ES-I3 (cell line): ENCODE data around the gene CD19.
A peak's percentile ranks its signal among the peaks of the same experiment; 100 is the strongest.
"Not testable (repeated sequence)": the region's sequence is repeated elsewhere in the genome, so short reads cannot be mapped to it uniquely, and the experiment has no call there.

Source experiments
- H3K36me3 ChIP-seq: 2 replicates; pipeline ENCODE4 v1.6.1; 2013; ENCODE audit warnings: mild to moderate bottlenecking, low read length, control low read depth, moderate library complexity; ENCODE audit not compliant: insufficient read depth
- H3K4me1 ChIP-seq: 2 replicates; pipeline ENCODE4 v1.6.1; 2013; ENCODE audit warnings: mild to moderate bottlenecking, control low read depth, low read length; ENCODE audit not compliant: insufficient read depth
- H3K9ac ChIP-seq: 2 replicates; pipeline ENCODE4 v1.6.1; 2013; ENCODE audit warnings: low read depth, mild to moderate bottlenecking, low read length, moderate library complexity
- H3K9me3 ChIP-seq: 2 replicates; pipeline ENCODE4 v1.6.1; 2013; ENCODE audit warnings: mild to moderate bottlenecking, low read length, moderate library complexity; ENCODE audit not compliant: control insufficient read depth, insufficient read depth

Gene CD19

GRCh38 chr16:28931801-28932225 lies at the start of gene CD19:
Gene CD19, plus strand, starts transcription at chr16:28931971. Its CDS starts 30 bp downstream, at chr16:28932001.
- no peak within 1 kb of the TSS for H3K9ac ChIP-seq
- H3K9me3 ChIP-seq = no peaks in the 10 kb centered on the region
- no peaks in the 10 kb centered on the region for H3K36me3 ChIP-seq
- no peaks in the 10 kb centered on the region for H3K4me1 ChIP-seq

- Histone ChIP-seq H3K9ac (peak overlapping the region; percentile 33), H3K36me3 (no peaks in the 10 kb centered on the region)
Measured at GRCh38 chr16:28882551-28883160, 49.1 kb upstream of the CD19 start.

GRCh38 chr16:28883221-28883996 lies 48.4 kb upstream of the CD19 start:
- no peaks in the 10 kb centered on the region for H3K36me3 ChIP-seq
- H3K9ac ChIP-seq = peak overlapping the region; percentile 33

More at GRCh38 chr16:28882551-28883160, 49.1 kb upstream of the CD19 start:
- Histone ChIP-seq H3K9me3 (no peaks in the 10 kb centered on the region), H3K4me1 (peaks cover 9% of the 10 kb centered on the region; the same call in 1 of the 2 replicates)

GRCh38 chr16:28884045-28884444 lies 47.7 kb upstream of the CD19 start:
- H3K36me3 ChIP-seq = no peaks in the 10 kb centered on the region
- no peaks in the 10 kb centered on the region for H3K9me3 ChIP-seq
- peaks cover 9% of the 10 kb centered on the region; the same call in 1 of the 2 replicates for H3K4me1 ChIP-seq
- H3K9ac ChIP-seq = no peak overlapping the region

More at GRCh38 chr16:28883221-28883996, 48.4 kb upstream of the CD19 start:
- no peaks in the 10 kb centered on the region for H3K9me3 ChIP-seq
- H3K4me1 ChIP-seq = peaks cover 9% of the 10 kb centered on the region; the same call in 1 of the 2 replicates

GRCh38 chr16:28886945-28887344 lies 44.8 kb upstream of the CD19 start:
- Histone ChIP-seq H3K9me3 (no peaks in the 10 kb centered on the region), H3K4me1 (peaks cover 9% of the 10 kb centered on the region; the same call in 1 of the 2 replicates), H3K9ac (no peak overlapping the region), H3K36me3 (no peaks in the 10 kb centered on the region)

GRCh38 chr16:28890355-28890754 lies 41.4 kb upstream of the CD19 start:
- not testable (repeated sequence) for H3K36me3 ChIP-seq, H3K4me1 ChIP-seq, H3K9me3 ChIP-seq, H3K9ac ChIP-seq

GRCh38 chr16:28891964-28892890 lies 39.5 kb upstream of the CD19 start:
- H3K4me1 ChIP-seq = no peaks in the 10 kb centered on the region
- H3K36me3 ChIP-seq = no peaks in the 10 kb centered on the region
- H3K9me3 ChIP-seq = no peaks in the 10 kb centered on the region
- H3K9ac ChIP-seq = no peak overlapping the region

GRCh38 chr16:28893291-28893690 lies 38.5 kb upstream of the CD19 start:
- Histone ChIP-seq H3K36me3 (no peaks in the 10 kb centered on the region), H3K4me1 (no peaks in the 10 kb centered on the region; the same call in 1 of the 2 replicates), H3K9ac (no peak overlapping the region), H3K9me3 (no peaks in the 10 kb centered on the region)

- Histone ChIP-seq H3K9me3 (no peaks in the 10 kb centered on the region), H3K36me3 (no peaks in the 10 kb centered on the region), H3K9ac (no peak overlapping the region), H3K4me1 (no peaks in the 10 kb centered on the region; the same call in 1 of the 2 replicates)
Measured at GRCh38 chr16:28895609-28896008, 36.2 kb upstream of the CD19 start.

GRCh38 chr16:28897826-28898225 lies 33.9 kb upstream of the CD19 start:
- no peak overlapping the region for H3K9ac ChIP-seq
- no peaks in the 10 kb centered on the region for H3K36me3 ChIP-seq
- H3K9me3 ChIP-seq = no peaks in the 10 kb centered on the region
- no peaks in the 10 kb centered on the region; the same call in 1 of the 2 replicates for H3K4me1 ChIP-seq

GRCh38 chr16:28898266-28898665 lies 33.5 kb upstream of the CD19 start:
- Histone ChIP-seq H3K36me3 (no peaks in the 10 kb centered on the region), H3K9ac (no peak overlapping the region), H3K4me1 (no peaks in the 10 kb centered on the region; the same call in 1 of the 2 replicates), H3K9me3 (no peaks in the 10 kb centered on the region)

- Histone ChIP-seq H3K9ac (no peak overlapping the region), H3K4me1 (no peaks in the 10 kb centered on the region; the same call in 1 of the 2 replicates), H3K36me3 (no peaks in the 10 kb centered on the region), H3K9me3 (no peaks in the 10 kb centered on the region)
Measured at GRCh38 chr16:28898942-28899341, 32.8 kb upstream of the CD19 start.

GRCh38 chr16:28899882-28900590 lies 31.7 kb upstream of the CD19 start:
- H3K9ac ChIP-seq = no peak overlapping the region
- no peaks in the 10 kb centered on the region; the same call in 1 of the 2 replicates for H3K4me1 ChIP-seq
- no peaks in the 10 kb centered on the region for H3K36me3 ChIP-seq
- no peaks in the 10 kb centered on the region for H3K9me3 ChIP-seq
